ENCODE measurements around the gene NCKAP5.

DNA sequence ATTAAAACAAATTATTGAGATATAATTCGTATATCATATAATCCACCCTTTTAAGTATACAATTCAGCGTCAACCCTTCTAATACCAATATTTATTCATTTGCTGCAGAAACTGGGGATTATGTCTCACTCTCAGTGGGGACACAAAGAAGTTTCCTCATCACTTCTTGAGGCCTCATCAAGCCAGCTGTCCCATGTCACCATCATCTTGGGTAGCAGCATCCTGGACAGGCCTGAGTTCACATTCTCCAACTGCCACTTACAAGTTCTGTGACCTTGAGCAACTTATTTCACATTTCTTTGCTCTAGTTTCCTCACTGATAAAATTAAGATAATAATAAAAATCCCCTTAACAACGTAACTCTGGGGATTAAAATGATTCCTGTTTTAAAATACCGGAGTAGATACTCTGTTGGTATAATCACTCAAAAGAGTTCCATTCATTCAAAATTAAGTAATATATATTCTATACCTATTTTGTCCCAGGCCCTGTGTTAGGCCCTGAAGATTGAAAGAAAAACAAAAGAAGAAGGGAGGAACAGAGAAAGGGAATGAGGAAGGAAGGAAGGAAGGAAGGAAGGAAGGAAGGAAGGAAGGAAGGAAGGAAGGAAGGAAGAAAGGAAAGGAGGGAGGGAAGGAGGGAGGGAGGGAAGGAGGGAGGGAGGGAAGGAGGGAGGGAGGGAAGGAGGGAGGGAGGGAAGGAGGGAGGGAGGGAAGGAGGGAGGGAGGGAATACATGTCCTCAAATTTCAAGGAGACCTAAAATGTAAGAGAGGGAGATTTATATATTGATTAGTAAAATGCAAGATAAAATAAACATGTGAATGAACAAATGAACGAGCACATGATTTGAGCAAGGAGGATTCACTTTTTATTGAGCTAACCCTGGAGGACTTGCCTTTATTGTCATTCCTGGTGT, 42.4 kb downstream of the NCKAP5 start:
- TF ChIP-seq, protein P1, sequence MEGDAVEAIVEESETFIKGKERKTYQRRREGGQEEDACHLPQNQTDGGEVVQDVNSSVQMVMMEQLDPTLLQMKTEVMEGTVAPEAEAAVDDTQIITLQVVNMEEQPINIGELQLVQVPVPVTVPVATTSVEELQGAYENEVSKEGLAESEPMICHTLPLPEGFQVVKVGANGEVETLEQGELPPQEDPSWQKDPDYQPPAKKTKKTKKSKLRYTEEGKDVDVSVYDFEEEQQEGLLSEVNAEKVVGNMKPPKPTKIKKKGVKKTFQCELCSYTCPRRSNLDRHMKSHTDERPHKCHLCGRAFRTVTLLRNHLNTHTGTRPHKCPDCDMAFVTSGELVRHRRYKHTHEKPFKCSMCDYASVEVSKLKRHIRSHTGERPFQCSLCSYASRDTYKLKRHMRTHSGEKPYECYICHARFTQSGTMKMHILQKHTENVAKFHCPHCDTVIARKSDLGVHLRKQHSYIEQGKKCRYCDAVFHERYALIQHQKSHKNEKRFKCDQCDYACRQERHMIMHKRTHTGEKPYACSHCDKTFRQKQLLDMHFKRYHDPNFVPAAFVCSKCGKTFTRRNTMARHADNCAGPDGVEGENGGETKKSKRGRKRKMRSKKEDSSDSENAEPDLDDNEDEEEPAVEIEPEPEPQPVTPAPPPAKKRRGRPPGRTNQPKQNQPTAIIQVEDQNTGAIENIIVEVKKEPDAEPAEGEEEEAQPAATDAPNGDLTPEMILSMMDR (IDR thresholded peaks at IDR 0.05) = no peak
- TF ChIP-seq EP300 (IDR thresholded peaks at IDR 0.05) = no peak
